OCI-LY1 (cell line): ENCODE measurements around the gene SGO2.

Source experiments
- CTCF ChIP-seq: fragments of 200-600 bp; sonication (generic), shearing (Covaris generic); IDR thresholded peaks from 2 replicates; pipeline ENCODE4 v1.5.1; 2017; ENCODE audit warnings: mild to moderate bottlenecking, antibody characterized with exemption, low read length, moderate library complexity, mixed read lengths
- EZH2 ChIP-seq: fragments of 200-600 bp; sonication (generic), shearing (Covaris generic); IDR thresholded peaks from 2 replicates; pipeline ENCODE4 v1.8.0; 2017; ENCODE audit warnings: borderline replicate concordance, mixed run types, mild to moderate bottlenecking, antibody characterized with exemption, low read length, moderate library complexity, mixed read lengths

DNA sequence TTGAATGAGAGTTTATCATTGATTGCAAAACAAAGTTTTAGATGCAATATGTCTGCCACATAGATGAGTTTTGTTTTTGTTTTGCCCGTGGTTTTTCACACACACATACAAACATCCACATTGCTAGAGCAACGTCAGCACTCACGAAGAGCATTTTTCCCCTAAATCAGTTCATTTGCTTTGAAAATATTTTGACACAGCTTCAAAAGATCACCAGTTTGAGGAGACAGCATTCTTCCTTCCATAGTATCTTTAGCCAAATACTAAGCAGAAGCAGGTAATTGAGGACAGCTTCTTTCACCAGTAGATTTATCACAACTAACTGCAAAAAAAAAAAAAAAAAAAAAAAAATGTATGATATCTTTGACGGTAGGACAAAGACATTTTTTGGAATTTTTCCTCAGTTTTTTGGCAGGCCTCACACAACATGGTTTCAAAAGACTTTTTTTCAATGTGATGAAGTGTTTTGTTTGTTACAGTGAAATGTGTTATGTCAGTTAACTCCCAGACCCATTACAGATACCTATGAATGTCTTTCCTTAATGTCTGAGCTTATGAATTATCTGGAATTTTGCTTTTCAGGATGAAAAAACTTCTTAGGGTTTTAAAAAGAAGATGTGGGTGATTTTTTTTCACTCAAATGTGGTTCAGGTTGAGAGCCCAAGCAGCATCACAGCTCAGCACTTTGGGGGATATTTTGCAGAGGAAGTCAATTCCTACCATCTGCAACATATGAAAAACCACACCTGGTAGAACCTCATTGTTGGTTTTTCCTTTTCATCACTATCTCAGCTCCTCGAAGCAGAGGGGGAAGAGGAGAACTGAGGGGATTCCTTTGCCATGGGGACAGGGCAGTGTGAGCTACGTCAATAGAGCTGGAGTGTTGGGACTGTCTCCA lies 91.4 kb downstream of the SGO2 start:
- no peak for TF ChIP-seq EZH2
- TF ChIP-seq CTCF = no peak
